Activated naive CD8-positive, alpha-beta T cell (primary cell): ENCODE data around the gene CMTM5.
"Not testable (repeated sequence)": the region's sequence is repeated elsewhere in the genome, so short reads cannot be mapped to it uniquely, and the experiment has no call there.

ENCODE experiments used
- H3K27ac Mint-ChIP-seq: one replicate; pipeline ENCODE4 v1.8.0; 2021; ENCODE audit warnings: mixed read lengths
- H3K27me3 Mint-ChIP-seq: one replicate; pipeline ENCODE4 v1.8.0; 2021; ENCODE audit warnings: mixed read lengths
- H3K36me3 Mint-ChIP-seq: one replicate; pipeline ENCODE4 v1.8.0; 2021; ENCODE audit warnings: mixed read lengths
- H3K4me1 Mint-ChIP-seq: one replicate; pipeline ENCODE4 v1.8.0; 2021; ENCODE audit warnings: low read depth, mixed read lengths
- H3K4me3 Mint-ChIP-seq: one replicate; pipeline ENCODE4 v1.8.0; 2021; ENCODE audit warnings: mild to moderate bottlenecking, mixed read lengths
- H3K9me3 Mint-ChIP-seq: one replicate; pipeline ENCODE4 v1.8.0; 2021; ENCODE audit warnings: low read depth, mixed read lengths

Gene CMTM5

GRCh38 chr14:23389871-23390270, 13.0 kb downstream of the CMTM5 start:
- not testable (repeated sequence) for H3K36me3 Mint-ChIP-seq, H3K27me3 Mint-ChIP-seq, H3K4me3 Mint-ChIP-seq, H3K4me1 Mint-ChIP-seq, H3K9me3 Mint-ChIP-seq, H3K27ac Mint-ChIP-seq

- no peaks in the 10 kb centered on the region for H3K4me1 Mint-ChIP-seq
- no peak overlapping the region for H3K27ac Mint-ChIP-seq
Measured at GRCh38 chr14:23392613-23393012, 15.8 kb downstream of the CMTM5 start.

GRCh38 chr14:23396126-23396525, 19.3 kb downstream of the CMTM5 start:
- Mint-ChIP-seq H3K36me3 (no peaks in the 10 kb centered on the region), H3K9me3 (no peaks in the 10 kb centered on the region), H3K27me3 (peaks cover 2% of the 10 kb centered on the region), H3K27ac (no peak overlapping the region), H3K4me3 (no peak overlapping the region), H3K4me1 (no peaks in the 10 kb centered on the region)

More at GRCh38 chr14:23392613-23393012, 15.8 kb downstream of the CMTM5 start:
- Mint-ChIP-seq H3K4me3 (no peak overlapping the region), H3K36me3 (no peaks in the 10 kb centered on the region), H3K9me3 (no peaks in the 10 kb centered on the region), H3K27me3 (no peaks in the 10 kb centered on the region)

GRCh38 chr14:23396781-23397407, 20.0 kb downstream of the CMTM5 start:
- no peaks in the 10 kb centered on the region for H3K36me3 Mint-ChIP-seq
- H3K9me3 Mint-ChIP-seq: no peaks in the 10 kb centered on the region
- no peak overlapping the region for H3K27ac Mint-ChIP-seq
- peaks cover 2% of the 10 kb centered on the region for H3K27me3 Mint-ChIP-seq
- H3K4me1 Mint-ChIP-seq: no peaks in the 10 kb centered on the region
- H3K4me3 Mint-ChIP-seq: no peak overlapping the region

- no peak overlapping the region for H3K4me3 Mint-ChIP-seq
- H3K4me1 Mint-ChIP-seq: no peaks in the 10 kb centered on the region
- H3K27me3 Mint-ChIP-seq: peaks cover 2% of the 10 kb centered on the region
- no peak overlapping the region for H3K27ac Mint-ChIP-seq
- no peaks in the 10 kb centered on the region for H3K36me3 Mint-ChIP-seq
- H3K9me3 Mint-ChIP-seq: no peaks in the 10 kb centered on the region
Measured at GRCh38 chr14:23398348-23398747, 21.5 kb downstream of the CMTM5 start.

GRCh38 chr14:23399136-23399535, 22.3 kb downstream of the CMTM5 start:
- Mint-ChIP-seq H3K36me3 (no peaks in the 10 kb centered on the region), H3K9me3 (no peaks in the 10 kb centered on the region), H3K27ac (no peak overlapping the region), H3K4me3 (no peak overlapping the region), H3K4me1 (no peaks in the 10 kb centered on the region), H3K27me3 (peaks cover 2% of the 10 kb centered on the region)

GRCh38 chr14:23399591-23399990, 22.7 kb downstream of the CMTM5 start:
- H3K36me3 Mint-ChIP-seq: no peaks in the 10 kb centered on the region
- no peaks in the 10 kb centered on the region for H3K4me1 Mint-ChIP-seq
- H3K27me3 Mint-ChIP-seq: peaks cover 2% of the 10 kb centered on the region
- no peak overlapping the region for H3K27ac Mint-ChIP-seq
- no peak overlapping the region for H3K4me3 Mint-ChIP-seq
- H3K9me3 Mint-ChIP-seq: no peaks in the 10 kb centered on the region

GRCh38 chr14:23400496-23401149, 23.8 kb downstream of the CMTM5 start:
- H3K27me3 Mint-ChIP-seq: not testable (repeated sequence)

GRCh38 chr14:23401291-23401690, 24.4 kb downstream of the CMTM5 start:
- Mint-ChIP-seq H3K4me3 (no peak overlapping the region), H3K27me3 (peaks cover 2% of the 10 kb centered on the region), H3K27ac (no peak overlapping the region), H3K36me3 (no peaks in the 10 kb centered on the region), H3K4me1 (no peaks in the 10 kb centered on the region), H3K9me3 (no peaks in the 10 kb centered on the region)

More at GRCh38 chr14:23400496-23401149, 23.8 kb downstream of the CMTM5 start:
- not testable (repeated sequence) for H3K27ac Mint-ChIP-seq, H3K9me3 Mint-ChIP-seq, H3K36me3 Mint-ChIP-seq, H3K4me3 Mint-ChIP-seq, H3K4me1 Mint-ChIP-seq

GRCh38 chr14:23402296-23403138, 25.7 kb downstream of the CMTM5 start:
- Mint-ChIP-seq H3K9me3 (no peaks in the 10 kb centered on the region), H3K27ac (no peak overlapping the region), H3K4me3 (no peak overlapping the region), H3K36me3 (no peaks in the 10 kb centered on the region), H3K27me3 (peaks cover 3% of the 10 kb centered on the region), H3K4me1 (no peaks in the 10 kb centered on the region)

- Mint-ChIP-seq H3K36me3 (no peaks in the 10 kb centered on the region), H3K9me3 (no peaks in the 10 kb centered on the region), H3K4me1 (no peaks in the 10 kb centered on the region), H3K27ac (no peak overlapping the region), H3K4me3 (no peak overlapping the region), H3K27me3 (peaks cover 3% of the 10 kb centered on the region)
Measured at GRCh38 chr14:23403139-23403438, 26.2 kb downstream of the CMTM5 start.

GRCh38 chr14:23403908-23404307, 27.1 kb downstream of the CMTM5 start:
- Mint-ChIP-seq H3K4me1 (no peaks in the 10 kb centered on the region), H3K27me3 (peaks cover 1% of the 10 kb centered on the region), H3K4me3 (no peak overlapping the region), H3K27ac (no peak overlapping the region), H3K36me3 (no peaks in the 10 kb centered on the region), H3K9me3 (no peaks in the 10 kb centered on the region)

- Mint-ChIP-seq H3K4me1 (no peaks in the 10 kb centered on the region), H3K27ac (no peak overlapping the region), H3K27me3 (peaks cover 1% of the 10 kb centered on the region), H3K4me3 (no peak overlapping the region), H3K36me3 (no peaks in the 10 kb centered on the region), H3K9me3 (no peaks in the 10 kb centered on the region)
Measured at GRCh38 chr14:23404331-23404900, 27.6 kb downstream of the CMTM5 start.

- Mint-ChIP-seq H3K4me3 (no peak overlapping the region), H3K36me3 (no peaks in the 10 kb centered on the region), H3K9me3 (no peaks in the 10 kb centered on the region), H3K27ac (no peak overlapping the region), H3K4me1 (no peaks in the 10 kb centered on the region), H3K27me3 (peaks cover 1% of the 10 kb centered on the region)
Measured at GRCh38 chr14:23405096-23405495, 28.2 kb downstream of the CMTM5 start.

GRCh38 chr14:23405516-23406025, 28.7 kb downstream of the CMTM5 start:
- no peaks in the 10 kb centered on the region for H3K4me1 Mint-ChIP-seq
- no peak overlapping the region for H3K4me3 Mint-ChIP-seq
- peaks cover 1% of the 10 kb centered on the region for H3K27me3 Mint-ChIP-seq
- no peaks in the 10 kb centered on the region for H3K9me3 Mint-ChIP-seq
- H3K27ac Mint-ChIP-seq: no peak overlapping the region
- H3K36me3 Mint-ChIP-seq: no peaks in the 10 kb centered on the region
